Fibroblast of mammary gland (primary cell): ENCODE measurements around the gene ZNF215.
"Not testable (repeated sequence)": the region's sequence is repeated elsewhere in the genome, so short reads cannot be mapped to it uniquely, and the experiment has no call there.

Experiments
- DNase-seq: peaks from one replicate; pipeline ENCODE4 v3.0.0-alpha.2; 2010; ENCODE audit warnings: low read depth
- H3K4me3 ChIP-seq: 2 replicates; pipeline ENCODE4 v1.5.1; 2011; ENCODE audit warnings: low read depth, mild to moderate bottlenecking, low read length, moderate library complexity; ENCODE audit not compliant: control insufficient read depth
- TF ChIP-seq, protein P1 (sequence below): conservative IDR thresholded peaks from 2 replicates; pipeline ENCODE4 v1.5.1; 2011; ENCODE audit warnings: low read depth, low read length, inconsistent platforms; ENCODE audit not compliant: control insufficient read depth, insufficient read depth

ZNF215 gene

DNA sequence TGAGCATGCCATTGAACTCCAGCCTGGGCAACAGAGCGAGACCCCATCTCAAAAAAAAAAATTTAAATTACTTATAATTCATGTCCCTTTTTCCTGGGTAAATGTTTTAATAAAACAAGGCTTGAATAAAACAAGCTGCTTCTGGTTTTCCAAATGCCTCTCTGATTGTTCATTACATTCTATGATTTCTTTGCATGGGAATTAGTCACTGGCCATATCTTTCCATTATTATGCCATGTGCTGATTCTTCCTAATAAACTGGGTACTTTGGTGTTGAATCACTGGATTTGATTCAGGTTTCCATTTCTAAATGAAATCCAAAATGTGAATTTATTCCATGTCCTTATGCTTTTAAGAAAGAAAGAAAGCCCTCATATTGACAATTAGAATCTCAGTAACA is 42.6 kb downstream of the ZNF215 start:
- peak; percentile 85 for DNase-seq
- TF ChIP-seq, protein P1, sequence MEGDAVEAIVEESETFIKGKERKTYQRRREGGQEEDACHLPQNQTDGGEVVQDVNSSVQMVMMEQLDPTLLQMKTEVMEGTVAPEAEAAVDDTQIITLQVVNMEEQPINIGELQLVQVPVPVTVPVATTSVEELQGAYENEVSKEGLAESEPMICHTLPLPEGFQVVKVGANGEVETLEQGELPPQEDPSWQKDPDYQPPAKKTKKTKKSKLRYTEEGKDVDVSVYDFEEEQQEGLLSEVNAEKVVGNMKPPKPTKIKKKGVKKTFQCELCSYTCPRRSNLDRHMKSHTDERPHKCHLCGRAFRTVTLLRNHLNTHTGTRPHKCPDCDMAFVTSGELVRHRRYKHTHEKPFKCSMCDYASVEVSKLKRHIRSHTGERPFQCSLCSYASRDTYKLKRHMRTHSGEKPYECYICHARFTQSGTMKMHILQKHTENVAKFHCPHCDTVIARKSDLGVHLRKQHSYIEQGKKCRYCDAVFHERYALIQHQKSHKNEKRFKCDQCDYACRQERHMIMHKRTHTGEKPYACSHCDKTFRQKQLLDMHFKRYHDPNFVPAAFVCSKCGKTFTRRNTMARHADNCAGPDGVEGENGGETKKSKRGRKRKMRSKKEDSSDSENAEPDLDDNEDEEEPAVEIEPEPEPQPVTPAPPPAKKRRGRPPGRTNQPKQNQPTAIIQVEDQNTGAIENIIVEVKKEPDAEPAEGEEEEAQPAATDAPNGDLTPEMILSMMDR: no peak
- H3K4me3 ChIP-seq: no peak overlapping the region

DNA sequence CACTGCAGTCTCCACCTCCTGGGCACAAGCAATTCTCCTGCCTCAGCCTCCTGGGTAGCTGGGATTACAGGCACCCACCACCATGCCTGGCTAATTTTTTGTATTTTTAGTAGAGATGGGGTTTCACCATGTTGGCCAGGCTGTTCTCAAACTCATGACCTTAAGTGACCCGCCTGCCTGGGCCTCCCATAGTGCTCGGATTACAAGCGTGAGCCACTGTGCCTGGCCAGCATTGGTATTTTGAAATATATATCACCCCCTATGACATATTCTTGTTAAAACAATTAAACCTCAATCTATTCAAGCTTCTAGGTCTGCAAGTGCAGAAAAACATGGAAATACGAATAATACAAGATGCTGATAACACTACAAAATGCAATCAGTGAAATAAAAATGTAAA is 43.6 kb downstream of the ZNF215 start:
- DNase-seq: peak; percentile 66
- H3K4me3 ChIP-seq: not testable (repeated sequence)

DNA sequence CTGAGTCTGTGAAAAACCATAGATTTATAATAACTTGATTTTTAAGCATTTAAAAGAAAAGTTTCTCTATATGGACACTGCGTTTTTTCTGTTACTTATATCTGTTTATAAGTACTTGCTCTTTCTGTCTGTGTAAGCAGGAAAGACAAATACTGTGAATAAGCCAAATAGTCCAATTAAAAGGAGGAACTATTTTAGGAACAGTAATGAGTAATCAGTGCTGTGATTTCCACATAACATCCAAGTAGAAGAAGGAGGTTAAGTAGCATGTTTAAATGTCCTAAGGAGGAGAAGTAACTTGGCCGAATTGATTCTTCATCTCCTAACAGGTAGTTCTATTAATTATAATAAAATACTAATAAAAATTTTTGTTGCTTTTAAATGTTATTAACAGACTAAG is 53.1 kb downstream of the ZNF215 start:
- H3K4me3 ChIP-seq: no peak overlapping the region
- peak; percentile 71 for DNase-seq
- TF ChIP-seq, protein P1: no peak

GRCh38 chr11:6986487-6986886 is 60.3 kb downstream of the ZNF215 start:
- no peak overlapping the region for H3K4me3 ChIP-seq
- DNase-seq: no peak
- TF ChIP-seq, protein P1: no peak

GRCh38 chr11:6988506-6988905 is 62.3 kb downstream of the ZNF215 start:
- no peak overlapping the region for H3K4me3 ChIP-seq
- TF ChIP-seq, protein P1: no peak
- DNase-seq: peak; percentile 38

GRCh38 chr11:6991227-6991626 is 65.0 kb downstream of the ZNF215 start:
- TF ChIP-seq, protein P1: no peak
- DNase-seq: no peak
- H3K4me3 ChIP-seq: no peak overlapping the region

DNA sequence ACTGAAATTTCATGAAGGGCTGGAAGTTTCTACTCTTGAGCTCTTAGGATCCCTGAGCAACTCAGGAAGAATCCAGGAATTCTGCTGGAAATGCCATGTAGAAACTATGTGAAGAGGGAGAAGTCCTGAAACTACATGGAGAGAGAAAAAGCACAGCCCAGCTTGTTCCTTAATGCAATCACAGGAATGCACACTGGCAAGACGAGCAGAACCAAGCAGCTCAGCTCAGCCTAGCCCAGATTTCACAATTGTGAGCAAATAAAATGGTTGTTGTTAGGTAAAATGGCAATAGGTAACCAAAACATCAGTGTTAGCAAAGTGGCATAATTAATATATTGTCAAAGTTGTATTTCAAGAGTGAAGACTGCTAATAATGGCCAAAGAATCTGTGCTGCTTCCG is 65.8 kb downstream of the ZNF215 start:
- peak; percentile 23 for DNase-seq
- TF ChIP-seq, protein P1: no peak
- H3K4me3 ChIP-seq: no peak overlapping the region
